K562 (cell line): ENCODE measurements around the gene CLCN2. TPM values are rescaled to one million over a fixed set of nuclear protein-coding genes. Genes with fewer than 3 reads are reported as not detected.

Experiments
- ATAC-seq: fragments of 200-7000 bp; cut with Tn5 transposase; 3 replicates; pipeline ENCODE4 v1.9.1; 2020; ENCODE audit warnings: moderate library complexity
- BruUV-seq: library from RNA; stranded (reverse); fragments of 400-500 nt; replicated peaks from 2 replicates; lab custom pipeline; 2021; lab: Mats Ljungman, UMichigan
- CTCF ChIA-PET: fragments of 300-600 bp; formaldehyde crosslinking; extraction: SDS; loops from one replicate; lab custom pipeline; 2021; ENCODE audit warnings: low intra/inter-chr PET ratio; lab: Yijun Ruan, JAX
- POLR2A ChIA-PET: fragments of 300-600, 350-650 bp; sonication (Branson Sonifier 250); formaldehyde crosslinking; extraction: SDS; loops from one replicate; lab custom pipeline; 2021; ENCODE audit warnings: antibody characterized with exemption, inconsistent platforms; lab: Yijun Ruan, JAX
- DNase-seq, 4 experiments: peaks; one replicate each; pipeline versions ENCODE4 v3.0.0 to v3.0.0-alpha.2; 2011 to 2018; ENCODE audit warnings: low spot score in 3 of 4, mixed read lengths in 3 of 4; ENCODE audit errors: extremely low read depth in 1 of 4
- FAIRE-seq: peaks from 2 replicates; lab custom pipeline; 2011; peaks lifted over from hg19 to GRCh38; lab: Jason Lieb, UNC
- H2AFZ ChIP-seq: 2 replicates; pipeline ENCODE4 v1.6.0; 2011; ENCODE audit warnings: low read depth, low read length, control low read depth, inconsistent platforms
- H3K27ac ChIP-seq: fragments of 200-600 bp; 3 replicates; pipeline ENCODE4 v1.8.0; 2011; ENCODE audit warnings: low read depth, mild to moderate bottlenecking, control low read depth, inconsistent platforms, low read length, moderate library complexity, mixed read lengths; ENCODE audit errors: extremely low read depth
- H3K27me3 ChIP-seq, 2 experiments: fragments of 300-600 bp in 1 of 2; 2 replicates in 1 of 2; 3 replicates in 1 of 2; pipeline versions ENCODE4 v1.6.0 to v1.8.0; 2011; ENCODE audit warnings: inconsistent platforms in 2 of 2, low read length in 2 of 2, mild to moderate bottlenecking in 1 of 2, mixed read lengths in 1 of 2, moderate library complexity in 1 of 2; ENCODE audit not compliant: control insufficient read depth in 2 of 2, insufficient read depth in 2 of 2
- H3K36me3 ChIP-seq: fragments of 300-600 bp; 3 replicates; pipeline ENCODE4 v1.8.0; 2011; ENCODE audit warnings: mild to moderate bottlenecking, low read length, inconsistent platforms; ENCODE audit not compliant: control insufficient read depth, insufficient read depth
- H3K4me1 ChIP-seq, 2 experiments: fragments of 200-600 bp in 1 of 2; replicated peaks in 1 of 2; 2 replicates in 1 of 2; 3 replicates in 1 of 2; pipeline versions ENCODE4 v1.5.1 to v1.8.0; 2011; ENCODE audit warnings: inconsistent platforms in 2 of 2, low read length in 2 of 2, mild to moderate bottlenecking in 1 of 2, mixed read lengths in 1 of 2, moderate library complexity in 1 of 2; ENCODE audit not compliant: control insufficient read depth in 2 of 2, insufficient read depth in 2 of 2
- H3K4me2 ChIP-seq: 2 replicates; pipeline ENCODE4 v1.6.1; 2011; ENCODE audit warnings: low read length, control low read depth, inconsistent platforms, mixed read lengths; ENCODE audit not compliant: insufficient read depth
- H3K4me3 ChIP-seq: fragments of 200-600 bp; sonication (generic), shearing (Covaris generic); 2 replicates; pipeline ENCODE4 v1.5.1; 2016; ENCODE audit warnings: control low read depth, inconsistent platforms
- H3K79me2 ChIP-seq: fragments of 200-600 bp; 3 replicates; pipeline ENCODE4 v1.8.0; 2011; ENCODE audit warnings: low read length, inconsistent platforms; ENCODE audit not compliant: control insufficient read depth, insufficient read depth
- H3K9ac ChIP-seq, 2 experiments: 2 replicates each; pipeline versions ENCODE4 v1.6.0 to v1.6.1; 2011; ENCODE audit warnings: low read depth in 2 of 2, low read length in 2 of 2, control low read depth in 1 of 2, inconsistent platforms in 1 of 2, mild to moderate bottlenecking in 1 of 2, mixed read lengths in 1 of 2; ENCODE audit not compliant: insufficient read depth in 1 of 2
- H3K9me1 ChIP-seq: one replicate; pipeline ENCODE4 v1.6.0; 2011; ENCODE audit warnings: inconsistent platforms, mild to moderate bottlenecking, low read length, moderate library complexity; ENCODE audit not compliant: control insufficient read depth, insufficient read depth
- H3K9me3 ChIP-seq: replicated peaks from 2 replicates; pipeline ENCODE4 v1.5.1; 2011; ENCODE audit warnings: low read depth, low read length, inconsistent platforms; ENCODE audit not compliant: control insufficient read depth, insufficient read depth
- H4K20me1 ChIP-seq: replicated peaks from 2 replicates; pipeline ENCODE4 v1.6.1; 2011; ENCODE audit warnings: low read length, inconsistent platforms, mixed read lengths; ENCODE audit not compliant: control insufficient read depth, insufficient read depth
- CHD1 ChIP-seq: fragments of 200-600 bp; sonication (generic); IDR thresholded peaks from one replicate; pipeline ENCODE4 v1.6.1; 2012; ENCODE audit warnings: mild to moderate bottlenecking, moderate library complexity, low read length, inconsistent platforms
- CREB1 ChIP-seq, 2 experiments: sonication (generic) in 1 of 2; formaldehyde crosslinking in 1 of 2; IDR thresholded peaks; 2 replicates each; pipeline versions ENCODE4 v1.6.1 to v1.8.0; 2012 to 2022; ENCODE audit warnings: inconsistent platforms in 1 of 2, mild to moderate bottlenecking in 1 of 2, missing genetic modification reagents in 1 of 2, moderate library complexity in 1 of 2
- GABPA ChIP-seq: fragments of 200-800 bp; sonication (Bioruptor generic); conservative IDR thresholded peaks from 2 replicates; pipeline ENCODE4 v1.6.1; 2016; ENCODE audit warnings: low read depth, missing genetic modification characterization, missing compliant biosample characterization
- GATAD2A ChIP-seq: fragments of 450-650 bp; IDR thresholded peaks from 2 replicates; pipeline ENCODE4 v1.6.1; 2017
- HCFC1 ChIP-seq: IDR thresholded peaks from 2 replicates; pipeline ENCODE4 v1.6.1; 2012; ENCODE audit warnings: low read depth, low read length, improper control_type of control experiment
- SIX5 ChIP-seq, 2 experiments: IDR thresholded peaks; 2 replicates each; pipeline ENCODE4 v1.6.1; 2011; ENCODE audit warnings: low read length in 2 of 2, borderline replicate concordance in 1 of 2, low read depth in 1 of 2, mild to moderate bottlenecking in 1 of 2, moderate library complexity in 1 of 2; ENCODE audit not compliant: insufficient read depth in 1 of 2
- SPI1 ChIP-seq: IDR thresholded peaks from 2 replicates; pipeline ENCODE4 v1.6.1; 2011; ENCODE audit warnings: low read depth, low read length, control low read depth, borderline replicate concordance
- TGIF2 ChIP-seq: sonication (generic); formaldehyde crosslinking; IDR thresholded peaks from 2 replicates; pipeline ENCODE4 v1.8.1; 2022; ENCODE audit warnings: mild to moderate bottlenecking, missing genetic modification reagents, moderate library complexity
- XRCC5 ChIP-seq: fragments of 200-400 bp; formaldehyde crosslinking; IDR thresholded peaks from 2 replicates; pipeline ENCODE4 v1.6.1; 2017; ENCODE audit warnings: low read depth, mild to moderate bottlenecking, low read length
- ZNF41 ChIP-seq: fragments of 250-450 bp; sonication (Bioruptor Pico); conservative IDR thresholded peaks from 2 replicates; pipeline ENCODE4 v1.4.0; 2020; ENCODE audit warnings: mild to moderate bottlenecking
- ZNF436 ChIP-seq: fragments of 250-450, 450-650 bp; sonication (Bioruptor Pico); formaldehyde crosslinking; IDR thresholded peaks from 2 replicates; pipeline ENCODE4 v1.7.0; 2020; ENCODE audit warnings: mild to moderate bottlenecking
- WGBS: fragments of 100-300 bp; shearing (Covaris generic); methylation state at CpG from one replicate; pipeline ENCODE4 v1.1.6; 2016; ENCODE audit warnings: low coverage, mixed read lengths; ENCODE audit not compliant: insufficient coverage; ENCODE audit errors: missing lambda C conversion rate; 5-methylcytosine and 5-hydroxymethylcytosine counted together
- in situ Hi-C: fragments of 300-500 bp; cut with MboI; formaldehyde crosslinking; loops from 4 replicates; pipeline ENCODE4 v1.15.0; 2018; ENCODE audit warnings: inconsistent platforms, mixed read lengths
- intact Hi-C: fragments of 100-400 bp; cut with micrococcal nuclease; formaldehyde crosslinking; loops from 2 replicates; pipeline ENCODE4 v1.14.2; 2022
- polyA plus RNA-seq, 8 experiments: library from polyadenylated mRNA; depleted of rRNA in 4 of 8; stranded (reverse) in 5 of 8; unstranded in 3 of 8; fragments of >200 nt; fragmentation: Nextera tagmentation in 2 of 8; fragmentation: Illumina TruSeq in 1 of 8; extraction: Ambion mirVana in 2 of 8; extraction: Trizol in 1 of 8; gene quantifications; 2 replicates each; pipeline versions ENCODE4 v1.2.1 to v1.2.3, GENCODE V29; 2011 to 2014; ENCODE audit warnings: inconsistent platforms in 1 of 8, missing spikeins in 1 of 8
- total RNA-seq, 7 experiments: library from RNA; depleted of rRNA in 6 of 7; stranded (reverse); fragments of >200 nt in 6 of 7; fragmentation: Illumina TruSeq in 2 of 7; extraction: Trizol in 2 of 7; gene quantifications; 2 replicates each; pipeline versions ENCODE4 v1.2.1 to v1.2.3, GENCODE V29; 2011 to 2021; ENCODE audit warnings: low replicate concordance in 1 of 7
- TF ChIP-seq, protein P1 (sequence below): conservative IDR thresholded peaks from 2 replicates; pipeline ENCODE4 v1.6.1; 2011; ENCODE audit warnings: low read depth, mild to moderate bottlenecking, low read length; ENCODE audit not compliant: control insufficient read depth
- TF ChIP-seq, protein P2 (sequence below): fragments of 250-450 bp; sonication (Bioruptor Pico); IDR thresholded peaks from 2 replicates; pipeline ENCODE4 v1.4.0; 2020

The CLCN2 gene
- total and polyA plus RNA-seq, 9 of the 15 experiments (the other 6 are each of a cell fraction or from before 2014, with no cell fraction given) = 0.10 to 14.0 (median 6.9) TPM

DNA sequence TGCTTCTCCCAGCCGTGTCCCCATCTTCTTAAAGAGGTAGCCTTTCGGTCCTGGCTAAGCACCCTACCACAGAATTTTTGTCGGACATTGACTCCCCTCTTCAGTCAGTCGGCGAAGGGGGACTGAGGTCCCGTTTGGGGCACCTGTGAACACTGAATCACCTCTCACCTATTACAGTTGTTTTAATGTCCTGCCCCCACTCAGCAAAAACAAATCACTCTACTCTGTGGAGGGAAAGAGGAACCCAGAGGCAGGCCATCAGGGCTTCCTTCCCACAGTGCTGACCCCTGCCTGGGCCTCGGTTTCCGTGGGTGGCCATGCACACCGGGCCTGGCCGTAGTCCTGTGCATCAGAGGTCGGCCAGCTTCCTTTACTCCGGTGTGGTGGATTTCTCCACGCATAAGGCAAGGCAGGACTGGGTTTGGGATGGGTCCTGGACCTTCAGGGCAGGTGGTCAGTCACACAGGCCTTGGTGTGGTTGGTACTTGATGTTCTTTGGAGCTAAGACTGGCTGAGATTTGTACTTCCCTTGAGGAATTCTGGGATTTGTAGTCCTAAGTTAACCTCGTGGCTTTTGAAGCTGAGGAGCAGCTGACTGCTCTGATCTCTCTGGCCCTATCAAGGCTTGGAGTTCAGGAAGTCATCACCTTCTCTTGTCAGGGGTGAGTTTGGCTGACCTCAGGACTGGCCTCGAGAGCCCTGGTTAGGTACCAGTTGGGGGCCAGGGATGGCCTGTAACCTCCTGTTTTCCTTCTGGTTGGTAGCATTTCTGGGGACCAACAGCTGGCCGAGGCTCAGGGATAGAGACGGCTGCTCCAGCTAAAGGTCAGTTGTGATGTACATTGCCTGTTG is 24.6 kb downstream of the CLCN2 start:
- Histone ChIP-seq H3K9me3 (no peaks in the 10 kb centered on the region), H3K9ac (peak overlapping the region; percentile 70 to 98), H3K36me3 (peaks cover 40% of the 10 kb centered on the region), H4K20me1 (peaks cover 24% of the 10 kb centered on the region), H3K4me3 (peak overlapping the region; percentile 62), H3K27me3 (no peaks in the 10 kb centered on the region), H3K9me1 (peaks cover 11% of the 10 kb centered on the region), H3K79me2 (peaks cover 16% of the 10 kb centered on the region), H3K4me2 (peak overlapping the region; percentile 80), H3K4me1 (peaks cover 49 to 62% of the 10 kb centered on the region in 2 experiments), H3K27ac (peak overlapping the region; percentile 83), H2AFZ (peak overlapping the region; percentile 78; the same call in 1 of the 2 replicates)
- ChIA-PET POLR2A (interaction anchor here (0.6 to 1.9 kb wide), 6 partner anchors 9 to 130 kb away, joined by 3 to 8 read pairs (median 4); no protein-coding TSS in a partner anchor), CTCF (no interaction called here)
- ATAC-seq = peak; percentile 2; the same call in 1 of the 3 replicates
- in situ Hi-C loops (no loop called here), intact Hi-C loops (no loop called here)
- no TSS peak for BruUV-seq
- FAIRE-seq = peak; percentile 92
- DNase-seq = peak in 1 of 4 experiments; percentile 44
- 36% methylated on average over 17 of the region's 17 CpGs for WGBS
- no peak for TF ChIP-seq ZNF41 (CRISPR knock-in tag)
- peak; percentile 2 for TF ChIP-seq CHD1
- TF ChIP-seq GATAD2A = no peak
- TF ChIP-seq GABPA (tag) = peak; percentile 33
- TF ChIP-seq ZNF436 (CRISPR knock-in tag) = no peak
- TF ChIP-seq CREB1 (IDR thresholded peaks at IDR 0.05) = no peak
- peak; percentile 42; the same call in 1 of the 2 replicates for TF ChIP-seq CREB1 (CRISPR knock-in tag; IDR thresholded peaks at IDR 0.05)
- TF ChIP-seq HCFC1 = peak; percentile 71
- TF ChIP-seq XRCC5 = peak; percentile 56; the same call in 1 of the 2 replicates
- TF ChIP-seq TGIF2 = 0 out of 2 replicates have a peak, but pooled peaks have one; percentile 21
- TF ChIP-seq, protein P1, sequence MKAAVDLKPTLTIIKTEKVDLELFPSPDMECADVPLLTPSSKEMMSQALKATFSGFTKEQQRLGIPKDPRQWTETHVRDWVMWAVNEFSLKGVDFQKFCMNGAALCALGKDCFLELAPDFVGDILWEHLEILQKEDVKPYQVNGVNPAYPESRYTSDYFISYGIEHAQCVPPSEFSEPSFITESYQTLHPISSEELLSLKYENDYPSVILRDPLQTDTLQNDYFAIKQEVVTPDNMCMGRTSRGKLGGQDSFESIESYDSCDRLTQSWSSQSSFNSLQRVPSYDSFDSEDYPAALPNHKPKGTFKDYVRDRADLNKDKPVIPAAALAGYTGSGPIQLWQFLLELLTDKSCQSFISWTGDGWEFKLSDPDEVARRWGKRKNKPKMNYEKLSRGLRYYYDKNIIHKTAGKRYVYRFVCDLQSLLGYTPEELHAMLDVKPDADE = no peak
- TF ChIP-seq SPI1 = peak; percentile 44
- TF ChIP-seq SIX5 (IDR thresholded peaks at IDR 0.05; ENCODE audit: borderline replicate concordance in 1 of 2, insufficient read depth in 1 of 2, low read depth in 1 of 2, low read length in 2 of 2) = peak in 1 of 2 experiments; percentile 40; a peak in 2 of 4 replicates
- TF ChIP-seq, protein P2, sequence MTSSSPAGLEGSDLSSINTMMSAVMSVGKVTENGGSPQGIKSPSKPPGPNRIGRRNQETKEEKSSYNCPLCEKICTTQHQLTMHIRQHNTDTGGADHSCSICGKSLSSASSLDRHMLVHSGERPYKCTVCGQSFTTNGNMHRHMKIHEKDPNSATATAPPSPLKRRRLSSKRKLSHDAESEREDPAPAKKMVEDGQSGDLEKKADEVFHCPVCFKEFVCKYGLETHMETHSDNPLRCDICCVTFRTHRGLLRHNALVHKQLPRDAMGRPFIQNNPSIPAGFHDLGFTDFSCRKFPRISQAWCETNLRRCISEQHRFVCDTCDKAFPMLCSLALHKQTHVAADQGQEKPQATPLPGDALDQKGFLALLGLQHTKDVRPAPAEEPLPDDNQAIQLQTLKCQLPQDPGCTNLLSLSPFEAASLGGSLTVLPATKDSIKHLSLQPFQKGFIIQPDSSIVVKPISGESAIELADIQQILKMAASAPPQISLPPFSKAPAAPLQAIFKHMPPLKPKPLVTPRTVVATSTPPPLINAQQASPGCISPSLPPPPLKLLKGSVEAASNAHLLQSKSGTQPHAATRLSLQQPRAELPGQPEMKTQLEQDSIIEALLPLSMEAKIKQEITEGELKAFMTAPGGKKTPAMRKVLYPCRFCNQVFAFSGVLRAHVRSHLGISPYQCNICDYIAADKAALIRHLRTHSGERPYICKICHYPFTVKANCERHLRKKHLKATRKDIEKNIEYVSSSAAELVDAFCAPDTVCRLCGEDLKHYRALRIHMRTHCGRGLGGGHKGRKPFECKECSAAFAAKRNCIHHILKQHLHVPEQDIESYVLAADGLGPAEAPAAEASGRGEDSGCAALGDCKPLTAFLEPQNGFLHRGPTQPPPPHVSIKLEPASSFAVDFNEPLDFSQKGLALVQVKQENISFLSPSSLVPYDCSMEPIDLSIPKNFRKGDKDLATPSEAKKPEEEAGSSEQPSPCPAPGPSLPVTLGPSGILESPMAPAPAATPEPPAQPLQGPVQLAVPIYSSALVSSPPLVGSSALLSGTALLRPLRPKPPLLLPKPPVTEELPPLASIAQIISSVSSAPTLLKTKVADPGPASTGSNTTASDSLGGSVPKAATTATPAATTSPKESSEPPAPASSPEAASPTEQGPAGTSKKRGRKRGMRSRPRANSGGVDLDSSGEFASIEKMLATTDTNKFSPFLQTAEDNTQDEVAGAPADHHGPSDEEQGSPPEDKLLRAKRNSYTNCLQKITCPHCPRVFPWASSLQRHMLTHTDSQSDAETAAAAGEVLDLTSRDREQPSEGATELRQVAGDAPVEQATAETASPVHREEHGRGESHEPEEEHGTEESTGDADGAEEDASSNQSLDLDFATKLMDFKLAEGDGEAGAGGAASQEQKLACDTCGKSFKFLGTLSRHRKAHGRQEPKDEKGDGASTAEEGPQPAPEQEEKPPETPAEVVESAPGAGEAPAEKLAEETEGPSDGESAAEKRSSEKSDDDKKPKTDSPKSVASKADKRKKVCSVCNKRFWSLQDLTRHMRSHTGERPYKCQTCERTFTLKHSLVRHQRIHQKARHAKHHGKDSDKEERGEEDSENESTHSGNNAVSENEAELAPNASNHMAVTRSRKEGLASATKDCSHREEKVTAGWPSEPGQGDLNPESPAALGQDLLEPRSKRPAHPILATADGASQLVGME (CRISPR knock-in tag) = 0 out of 2 replicates have a peak, but pooled peaks have one; percentile 32
